Upper lobe of left lung (tissue), 4 donors: Measurements from ENCODE around the gene NPY4R.
"Not testable (repeated sequence)": the region's sequence is repeated elsewhere in the genome, so short reads cannot be mapped to it uniquely, and the experiment has no call there.

Experiments used
- CTCF ChIP-seq, 6 experiments: fragments of 450-650 bp in 4 of 6; fragments of 200-600 bp in 2 of 6; sonication (generic) in 2 of 6; IDR thresholded peaks; one replicate each; pipeline ENCODE4 v1.5.1; 2016 to 2019; ENCODE audit warnings: antibody characterized with exemption in 6 of 6
- EP300 ChIP-seq, 4 donors: sonication (generic); formaldehyde crosslinking; IDR thresholded peaks; one replicate each; pipeline ENCODE4 v1.5.1; 2017; ENCODE audit warnings: antibody characterized with exemption in 4 of 4, control low read depth in 2 of 4
- POLR2A ChIP-seq, 4 donors: fragments of 450-650 bp; IDR thresholded peaks; one replicate each; pipeline ENCODE4 v1.5.1; 2016 to 2017; ENCODE audit warnings: antibody characterized with exemption in 4 of 4, mild to moderate bottlenecking in 2 of 4
- POLR2AphosphoS5 ChIP-seq, 2 donors: sonication (generic); formaldehyde crosslinking; IDR thresholded peaks; one replicate each; pipeline ENCODE4 v1.5.1; 2017; ENCODE audit warnings: antibody characterized with exemption in 2 of 2

GRCh38 chr10:46499990-46500389, 34.2 kb upstream of the NPY4R start:
- TF ChIP-seq CTCF, POLR2A, POLR2AphosphoS5, EP300 (IDR thresholded peaks at IDR 0.05): not testable (repeated sequence)
